T-helper 1 cell (primary cell): ENCODE measurements around the gene SUCLG2.

Source experiments
- DNase-seq, 5 donors: peaks; one replicate each; pipeline ENCODE4 v3.0.0-alpha.2; 2012 to 2020

The SUCLG2 gene

GRCh38 chr3:67377299-67377698 lies 277.1 kb downstream of the SUCLG2 start:
- DNase-seq: no peak

GRCh38 chr3:67376416-67376815 lies 278.0 kb downstream of the SUCLG2 start:
- no peak for DNase-seq

- DNase-seq: no peak
Measured at GRCh38 chr3:67375976-67376375, 278.4 kb downstream of the SUCLG2 start.

DNA sequence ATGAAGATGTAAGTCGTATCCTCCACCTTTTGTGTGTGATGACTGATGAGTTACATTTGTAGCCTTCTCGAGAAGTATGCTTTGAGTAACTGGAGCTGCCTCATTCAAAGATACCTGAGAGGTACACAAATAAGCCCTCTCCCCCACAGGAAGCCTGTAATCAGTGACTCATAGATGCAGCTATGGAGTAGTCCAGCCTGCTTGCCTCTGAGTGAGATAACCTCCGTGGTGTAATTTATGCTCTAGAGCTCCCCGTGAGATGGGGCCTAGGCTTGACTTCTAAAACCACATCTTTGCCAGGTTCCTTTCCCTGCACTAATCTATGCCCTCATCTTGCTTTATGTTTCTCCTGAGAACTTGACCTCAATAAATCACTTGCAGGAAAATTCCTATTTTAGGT lies 291.7 kb downstream of the SUCLG2 start:
- DNase-seq: peak in 1 of 5 donors; percentile 2

DNA sequence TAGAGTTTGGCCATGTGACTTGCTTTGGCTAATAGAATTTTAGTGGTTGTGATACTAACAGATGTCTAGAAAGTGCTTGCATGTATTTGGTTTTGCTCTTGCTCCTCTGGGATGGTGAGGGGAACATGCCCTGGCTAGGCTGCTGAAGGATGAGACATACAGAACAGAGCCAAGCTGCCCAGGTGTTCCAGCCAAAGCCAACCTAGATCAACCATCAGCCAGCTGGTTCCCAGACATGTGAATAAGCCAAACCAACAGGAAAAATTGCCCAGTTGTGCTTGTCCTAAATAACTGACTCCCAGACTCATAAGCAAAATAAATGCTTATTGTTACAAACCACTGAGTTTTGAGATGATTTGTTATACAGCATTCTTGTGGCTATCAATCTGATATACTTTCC lies 292.6 kb downstream of the SUCLG2 start:
- no peak for DNase-seq

GRCh38 chr3:67361323-67361722 lies 293.1 kb downstream of the SUCLG2 start:
- DNase-seq: no peak

GRCh38 chr3:67357610-67358458 lies 296.6 kb downstream of the SUCLG2 start:
- no peak for DNase-seq

- DNase-seq: peak in 1 of 5 donors; percentile 17
Measured at GRCh38 chr3:67349551-67350174, 304.7 kb downstream of the SUCLG2 start.

GRCh38 chr3:67346081-67346480 lies 308.3 kb downstream of the SUCLG2 start:
- DNase-seq: no peak

- DNase-seq: no peak
Measured at GRCh38 chr3:67335813-67336212, 318.6 kb downstream of the SUCLG2 start.

- DNase-seq: no peak
Measured at GRCh38 chr3:67334588-67334987, 319.8 kb downstream of the SUCLG2 start.

DNA sequence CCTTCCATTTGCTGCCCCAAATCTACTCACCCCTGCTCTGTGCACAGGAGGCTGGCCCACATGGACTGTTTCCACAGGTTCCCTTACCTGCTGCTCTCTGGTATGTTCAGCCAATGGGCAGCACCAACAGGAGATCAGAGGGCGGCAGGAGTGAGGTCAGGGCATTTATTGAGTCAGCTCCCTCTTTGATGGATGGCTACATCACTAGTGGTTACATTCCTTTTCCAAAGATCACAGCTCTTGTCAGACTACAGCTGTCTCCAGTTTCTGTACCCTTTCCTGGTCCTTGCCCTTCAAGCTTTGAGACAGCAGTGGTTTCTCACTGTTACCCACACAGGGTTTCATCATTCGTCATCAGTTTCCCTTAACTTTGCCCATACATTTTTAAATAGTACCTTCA lies 325.1 kb downstream of the SUCLG2 start:
- DNase-seq: peak in 1 of 5 donors; percentile 6

- no peak for DNase-seq
Measured at GRCh38 chr3:67327582-67327981, 326.8 kb downstream of the SUCLG2 start.

- no peak for DNase-seq
Measured at GRCh38 chr3:67325231-67325630, 329.2 kb downstream of the SUCLG2 start.
